ENCODE results near the gene SNX33.
"Not testable (repeated sequence)": the region's sequence is repeated elsewhere in the genome, so short reads cannot be mapped to it uniquely, and the experiment has no call there.

Gene SNX33

DNA sequence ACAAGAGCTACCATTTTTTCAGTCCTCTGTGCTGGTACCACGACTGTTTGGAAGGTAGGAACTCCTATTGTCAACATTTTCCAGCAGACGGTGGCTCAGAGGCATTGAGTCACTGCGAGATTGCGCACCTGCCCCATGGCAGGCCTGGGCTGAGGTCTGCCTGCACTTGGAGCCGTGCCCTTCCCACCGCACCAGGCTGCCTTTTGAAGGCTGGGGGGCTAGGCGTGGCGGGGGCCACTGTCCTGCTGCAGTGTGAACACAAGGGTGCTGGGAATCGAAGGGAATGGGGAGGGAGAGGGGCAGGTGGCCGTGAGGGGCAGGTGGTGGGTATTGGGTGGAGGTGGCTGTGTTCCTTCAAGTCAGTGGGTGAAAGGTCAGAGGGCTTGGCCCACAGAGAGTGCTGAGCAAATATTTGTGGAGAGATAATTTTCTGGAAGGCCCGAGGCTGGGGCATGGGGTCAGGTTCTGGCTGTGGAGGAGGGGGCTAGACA, 16.3 kb downstream of the SNX33 start:
- DNase-seq = no peak

DNA sequence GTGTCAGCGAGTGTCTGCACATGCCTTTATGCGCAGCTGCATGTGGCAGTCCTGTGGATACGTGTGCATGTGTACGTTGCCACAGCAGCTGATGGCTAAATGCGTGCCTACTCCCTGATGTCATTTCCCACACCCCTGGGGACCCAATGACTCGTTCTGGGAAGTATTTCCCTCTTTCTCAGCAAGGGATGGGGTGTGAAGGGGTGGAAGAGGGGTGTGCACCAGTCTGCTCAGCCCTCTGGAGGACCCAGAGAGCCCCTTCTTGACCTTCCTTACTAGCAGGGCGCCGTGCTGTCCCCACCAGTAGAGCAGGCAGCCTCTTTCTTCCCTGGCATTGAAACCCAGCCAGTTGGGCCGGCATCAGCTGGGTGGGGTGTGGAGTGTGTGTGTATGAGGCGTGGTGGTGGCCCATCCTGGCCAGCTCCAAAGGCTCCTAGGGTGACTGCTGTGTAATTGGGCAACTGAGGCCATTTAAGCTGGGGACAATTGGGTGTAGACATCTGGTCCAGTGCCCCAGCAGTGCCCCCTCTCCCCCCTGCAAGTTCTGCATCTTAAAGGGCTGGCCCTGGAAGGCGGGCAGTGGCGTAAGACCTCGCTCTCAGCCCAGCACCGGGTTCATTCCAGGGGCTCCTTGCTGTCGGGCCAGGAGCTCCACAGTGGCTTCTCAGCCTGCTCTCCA, 19.2 kb downstream of the SNX33 start:
- DNase-seq = no peak

DNA sequence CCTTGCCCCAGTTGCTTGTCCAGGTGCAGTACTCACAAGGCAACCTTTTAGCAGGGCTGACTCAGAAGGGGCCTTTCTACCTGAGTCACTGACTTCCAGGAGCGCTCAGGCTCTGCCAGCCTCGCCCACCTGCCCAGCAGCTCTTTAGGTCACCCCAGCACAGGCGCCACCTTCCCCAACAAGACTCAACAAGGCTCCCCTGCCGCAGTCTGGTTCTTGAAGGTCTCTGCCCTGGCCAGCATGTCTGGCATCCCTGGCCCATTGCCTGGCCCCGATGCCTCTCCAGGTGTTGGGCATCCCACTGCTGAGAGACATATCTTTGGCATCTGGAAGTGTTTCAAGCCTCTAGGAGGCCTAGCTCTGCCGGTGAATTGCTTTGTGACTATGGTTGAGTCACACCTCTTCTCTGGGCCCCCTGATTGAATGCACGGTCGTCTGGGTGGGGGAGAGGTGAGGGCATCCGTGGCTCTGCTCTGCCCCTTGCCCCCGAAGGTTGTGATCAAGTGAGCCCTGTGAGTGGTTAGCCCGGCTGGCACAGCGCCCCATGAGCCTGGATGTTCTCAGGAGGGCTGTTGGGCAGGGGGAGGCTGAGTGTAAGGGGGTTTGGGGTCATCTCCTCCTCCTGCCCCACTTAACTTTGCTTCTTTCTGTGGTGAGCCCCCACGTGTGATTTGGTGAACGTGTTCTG, 21.6 kb downstream of the SNX33 start:
- no peak for DNase-seq

DNA sequence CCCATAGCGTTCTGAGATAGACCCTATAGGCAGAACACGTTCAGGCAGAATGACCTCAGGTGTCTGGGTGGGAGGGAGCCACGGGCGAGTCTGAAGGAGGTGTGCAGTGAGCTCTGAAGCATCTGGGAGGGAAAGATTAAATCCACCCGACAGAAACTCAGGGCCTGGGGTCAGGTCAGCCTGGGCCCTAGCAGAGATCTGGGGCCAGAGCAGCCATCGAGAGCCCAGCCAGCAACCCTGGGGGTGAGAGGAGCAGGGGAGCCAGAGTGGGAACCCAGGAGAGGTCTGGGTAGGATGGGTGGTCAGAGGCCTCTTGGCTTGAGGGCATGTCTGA, 22.1 kb downstream of the SNX33 start:
- DNase-seq = no peak

DNA sequence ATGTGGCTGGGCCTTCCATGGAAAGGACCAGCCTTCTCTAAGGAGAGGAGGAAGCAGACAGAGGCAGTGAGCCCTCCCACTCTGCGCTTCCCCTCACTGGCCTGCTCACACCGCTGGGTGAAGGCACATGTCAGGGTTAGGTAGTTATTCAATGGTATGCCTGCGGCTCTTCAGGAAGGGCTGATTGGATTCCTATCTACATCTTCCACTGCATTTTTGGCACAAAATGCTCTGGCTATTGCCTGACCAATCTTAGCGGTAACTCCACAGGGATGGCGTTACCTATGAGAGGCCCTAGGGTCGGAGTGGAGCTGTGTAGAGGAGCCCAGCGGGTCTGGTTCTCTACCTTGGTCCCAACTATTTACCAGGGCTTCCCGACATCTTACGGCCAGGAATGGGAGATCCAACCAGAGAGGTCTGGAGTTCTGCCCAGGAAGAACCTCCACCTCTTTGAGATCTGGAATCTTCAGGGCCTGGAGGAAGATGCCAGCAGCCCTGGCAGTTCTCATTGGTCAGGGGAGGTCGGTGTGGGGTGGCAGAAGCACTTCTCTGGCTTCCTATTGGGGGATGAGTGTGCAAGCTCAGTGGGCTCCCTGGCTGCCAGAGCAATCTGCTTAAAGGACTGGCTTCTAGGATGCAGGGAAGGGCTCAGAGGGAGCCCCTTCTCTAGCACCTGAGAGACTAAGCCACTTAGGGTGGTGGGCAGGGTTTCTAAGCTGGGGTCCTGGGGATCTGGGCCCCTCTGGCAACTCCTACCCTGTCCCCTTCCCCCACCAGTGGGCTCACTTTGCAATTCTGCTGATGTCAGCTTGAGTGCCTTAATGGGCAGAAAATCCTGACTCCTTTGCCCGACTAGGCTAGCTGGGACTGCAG, 24.3 kb downstream of the SNX33 start:
- DNase-seq = no peak

DNA sequence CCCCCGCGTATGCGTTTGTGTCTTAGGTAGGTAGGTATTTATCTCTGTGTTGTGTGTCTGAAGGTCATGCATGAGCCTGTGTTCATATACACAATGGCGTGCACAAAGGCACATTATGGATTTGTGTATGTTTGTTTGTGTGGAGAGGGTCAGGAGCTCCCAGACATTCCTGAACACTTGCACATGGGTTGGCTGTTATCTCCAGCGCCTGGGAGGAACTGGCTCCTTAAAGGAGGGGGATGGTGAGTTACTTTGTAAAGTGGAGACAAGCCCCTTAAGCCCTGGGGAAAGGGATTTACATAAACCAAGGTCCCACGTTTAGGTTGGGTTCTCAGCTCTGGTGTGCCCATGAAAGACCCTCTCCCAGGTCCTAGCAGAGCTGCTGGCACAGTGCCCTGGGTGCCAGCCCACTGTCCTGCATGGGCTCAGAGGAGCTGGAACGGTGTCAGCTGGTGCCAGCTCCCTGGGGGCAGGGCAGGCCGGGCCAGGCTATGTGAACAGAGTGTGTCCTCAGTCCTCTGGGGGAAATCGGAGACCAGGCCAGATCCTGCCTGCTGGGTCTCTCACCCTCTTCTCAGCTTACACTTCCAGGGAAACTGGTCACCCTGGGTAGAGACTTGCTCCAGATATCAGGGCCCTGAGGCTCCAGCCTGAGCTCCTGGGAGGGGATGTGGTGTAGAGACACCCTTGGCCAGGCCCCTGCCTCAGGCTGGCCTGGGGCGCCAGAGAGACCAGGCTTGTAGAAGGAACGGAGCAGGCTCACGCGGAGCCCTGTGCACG, 25.1 kb downstream of the SNX33 start:
- DNase-seq = no peak

DNA sequence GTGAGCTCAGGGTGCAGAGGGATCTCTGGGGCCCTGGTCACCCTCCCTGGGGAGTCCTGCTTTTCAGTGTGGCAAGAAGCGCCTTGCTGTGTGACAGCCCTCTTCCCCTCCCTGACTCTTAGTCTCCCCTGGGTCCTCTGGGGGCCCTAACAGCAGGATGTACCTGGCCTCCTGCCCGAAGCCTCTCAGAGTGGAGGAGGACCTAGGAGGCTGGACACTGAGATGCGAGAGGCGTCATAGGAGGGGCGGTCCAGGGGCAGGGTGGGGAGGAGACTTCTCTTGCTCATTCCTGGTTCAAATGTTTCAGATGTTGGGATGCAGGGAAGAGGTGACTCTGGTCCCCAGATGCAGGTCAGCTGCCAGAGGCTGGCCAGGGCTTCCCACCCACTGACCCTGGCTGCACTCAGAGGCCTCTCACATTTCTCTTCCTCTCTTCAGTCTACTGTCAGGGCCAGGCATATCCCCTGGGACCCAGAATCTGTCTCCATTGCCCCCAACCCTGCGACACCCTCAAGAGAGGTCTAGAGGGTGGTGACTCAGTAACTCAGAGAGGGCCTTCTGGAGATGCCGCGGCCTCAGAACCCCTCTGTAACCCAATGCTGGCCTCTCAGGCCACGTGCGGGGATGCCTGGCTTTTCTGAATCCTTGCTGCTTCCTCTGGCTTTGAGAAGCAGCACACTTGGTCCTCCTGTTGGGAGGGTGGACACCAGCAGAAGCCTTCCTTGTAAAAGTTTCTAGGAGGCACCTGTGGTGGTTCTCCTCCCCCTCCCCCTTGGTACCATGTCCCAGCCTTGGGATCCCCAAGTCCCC, 25.9 kb downstream of the SNX33 start:
- no peak for DNase-seq

DNA sequence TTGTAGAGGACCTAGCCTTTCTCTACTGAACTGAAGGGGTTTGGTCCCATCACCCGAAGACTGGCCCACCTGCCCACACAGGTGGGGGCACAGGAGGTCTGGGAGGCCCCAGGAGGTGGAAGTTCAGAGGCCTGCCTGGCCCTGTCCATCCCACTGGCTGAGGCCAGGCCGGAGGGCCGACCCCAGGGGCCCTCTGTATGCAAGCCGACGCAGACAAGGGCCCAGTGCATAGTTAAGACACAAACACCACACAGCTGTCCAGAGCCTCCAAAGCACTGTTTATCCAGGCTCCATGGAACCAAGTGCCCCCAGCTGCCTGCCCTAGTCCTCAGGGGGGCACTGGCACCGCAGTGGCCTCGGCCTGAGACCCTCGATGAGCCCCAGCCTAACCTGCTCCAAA, 26.7 kb downstream of the SNX33 start:
- DNase-seq = no peak

DNA sequence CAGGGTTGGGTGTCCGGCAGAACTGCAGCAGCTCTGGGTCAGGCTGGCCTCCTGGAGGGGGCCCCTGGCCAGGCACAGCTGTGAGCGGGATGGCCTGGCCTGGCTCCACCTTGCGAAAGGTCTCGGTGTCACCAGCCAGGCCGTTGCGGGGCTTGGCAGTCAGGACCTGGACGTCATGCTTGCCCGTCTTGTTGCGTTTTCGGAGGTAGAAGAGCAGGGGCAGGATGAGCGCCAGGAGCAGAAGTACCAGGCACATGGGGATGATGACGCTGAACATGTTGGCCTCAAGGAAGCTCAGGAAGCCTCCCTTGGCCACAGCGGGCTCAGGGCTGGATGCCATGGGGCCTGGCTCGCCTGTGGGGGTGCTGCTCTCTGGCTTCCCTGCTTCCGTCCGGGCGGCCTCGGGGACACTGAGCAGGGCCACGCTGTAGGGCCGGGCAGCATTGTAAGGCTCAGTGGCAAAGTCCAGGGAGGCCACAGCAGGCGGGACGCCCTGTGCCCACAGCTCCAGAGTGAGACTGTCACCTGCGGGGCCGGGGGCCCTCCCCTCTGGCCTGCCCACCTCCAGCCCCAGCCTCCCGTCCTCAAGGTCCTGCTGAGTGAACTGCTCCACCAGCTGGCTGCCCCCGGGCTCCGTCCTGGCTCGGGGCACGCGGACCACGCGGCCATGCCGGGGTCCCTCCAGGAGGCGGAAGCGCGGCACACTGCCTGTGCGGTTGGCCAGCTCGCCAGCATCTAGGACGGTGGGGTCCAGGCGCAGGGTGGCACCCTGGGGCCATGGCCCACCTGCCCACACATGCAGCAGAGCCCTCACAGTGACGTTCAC, 28.1 kb downstream of the SNX33 start:
- DNase-seq = no peak

DNA sequence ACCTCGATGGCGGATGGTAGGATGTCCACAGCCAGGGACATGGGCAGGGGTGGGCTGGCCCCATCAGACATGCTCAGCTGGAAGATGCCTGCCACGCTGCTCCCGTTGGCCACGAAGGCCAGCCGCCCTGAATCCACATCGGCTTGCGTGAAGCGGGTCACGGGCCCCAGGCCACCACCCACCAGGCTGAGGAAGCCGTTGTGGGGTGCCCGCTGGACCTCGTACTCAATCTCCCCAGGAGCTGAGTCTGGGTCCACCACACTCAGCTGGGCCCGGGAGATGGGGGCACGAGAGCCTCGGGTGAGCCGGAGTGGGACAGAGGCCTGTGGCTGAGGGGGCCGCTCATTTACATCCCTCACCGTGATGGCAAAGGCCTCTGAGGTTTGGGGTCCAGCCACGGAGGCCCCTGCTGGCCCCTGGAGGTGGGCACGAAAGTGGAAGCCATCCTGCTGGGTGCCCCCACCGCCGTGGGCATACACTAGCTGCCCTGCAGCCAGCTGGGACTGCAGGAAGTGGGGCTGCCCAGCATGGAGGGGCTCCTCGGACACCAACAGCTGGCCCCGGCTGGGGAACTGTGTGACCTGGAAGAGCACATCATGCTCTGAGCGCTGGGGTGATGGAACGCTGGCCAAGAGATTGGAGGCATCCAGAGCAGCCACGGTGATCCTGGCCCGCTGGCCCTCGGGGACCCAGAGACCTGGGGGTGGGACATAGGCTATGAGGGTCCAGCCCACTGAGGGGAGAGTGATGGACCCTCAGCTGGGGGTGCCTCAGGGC, 29.2 kb downstream of the SNX33 start:
- DNase-seq = no peak

DNA sequence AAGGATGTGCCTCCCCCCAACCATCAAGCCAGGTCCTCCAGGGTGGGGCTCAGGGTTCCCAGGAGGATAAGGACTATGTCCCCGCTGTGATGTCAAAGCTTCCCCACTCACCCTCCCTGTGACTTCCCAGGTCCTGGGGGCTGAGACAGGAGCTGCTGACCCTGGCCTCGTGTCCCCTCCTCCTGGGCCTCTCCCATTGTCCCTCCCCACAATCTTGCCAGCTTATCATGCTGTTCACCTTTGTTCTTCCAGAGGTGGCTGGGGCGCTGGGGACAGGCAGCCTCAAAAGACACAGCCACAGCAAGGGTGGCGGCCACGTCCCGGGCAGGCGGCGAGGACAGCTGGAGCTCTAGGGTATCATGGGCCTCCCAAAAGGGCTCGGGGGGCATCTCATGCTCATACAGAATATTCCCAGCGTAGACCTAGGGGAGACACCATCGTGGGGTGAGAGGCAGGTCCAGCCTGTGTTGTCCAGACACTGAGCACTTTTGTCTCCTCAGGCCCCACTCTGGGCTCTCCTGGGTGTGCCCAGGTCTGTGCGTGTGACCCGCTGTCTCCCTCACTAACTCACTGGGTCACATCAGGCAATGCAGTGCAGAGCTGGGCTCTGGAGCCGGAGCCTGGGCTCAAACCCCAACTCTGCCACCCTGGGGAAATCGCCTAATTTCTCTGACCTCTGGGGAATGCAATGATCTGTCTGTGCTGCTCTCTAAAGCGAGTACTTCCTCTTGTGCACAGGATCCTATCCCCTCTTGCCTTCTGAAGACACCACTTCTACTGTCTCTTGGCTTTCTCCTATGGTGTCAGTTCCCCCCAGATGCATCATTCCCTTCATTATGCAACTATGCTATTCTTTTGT, 30.0 kb downstream of the SNX33 start:
- no peak for DNase-seq

DNA sequence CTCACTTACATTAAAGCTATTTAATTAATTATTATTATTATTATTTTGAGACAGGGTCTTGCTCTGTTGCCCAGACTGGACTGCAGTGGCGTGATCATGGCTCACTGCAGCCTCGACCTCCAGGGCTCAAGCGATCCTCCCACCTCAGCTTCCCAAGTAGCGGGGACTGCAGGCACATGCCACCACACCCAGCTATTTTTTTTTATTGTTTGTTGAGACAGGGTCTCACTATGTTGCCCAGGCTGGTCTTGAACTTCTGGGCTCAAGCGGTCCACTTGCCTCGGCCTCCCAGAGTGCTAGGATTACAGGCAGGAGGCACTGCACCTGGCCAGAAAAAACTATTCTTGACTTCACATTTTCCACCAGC, 30.6 kb downstream of the SNX33 start:
- not testable (repeated sequence) for DNase-seq

DNA sequence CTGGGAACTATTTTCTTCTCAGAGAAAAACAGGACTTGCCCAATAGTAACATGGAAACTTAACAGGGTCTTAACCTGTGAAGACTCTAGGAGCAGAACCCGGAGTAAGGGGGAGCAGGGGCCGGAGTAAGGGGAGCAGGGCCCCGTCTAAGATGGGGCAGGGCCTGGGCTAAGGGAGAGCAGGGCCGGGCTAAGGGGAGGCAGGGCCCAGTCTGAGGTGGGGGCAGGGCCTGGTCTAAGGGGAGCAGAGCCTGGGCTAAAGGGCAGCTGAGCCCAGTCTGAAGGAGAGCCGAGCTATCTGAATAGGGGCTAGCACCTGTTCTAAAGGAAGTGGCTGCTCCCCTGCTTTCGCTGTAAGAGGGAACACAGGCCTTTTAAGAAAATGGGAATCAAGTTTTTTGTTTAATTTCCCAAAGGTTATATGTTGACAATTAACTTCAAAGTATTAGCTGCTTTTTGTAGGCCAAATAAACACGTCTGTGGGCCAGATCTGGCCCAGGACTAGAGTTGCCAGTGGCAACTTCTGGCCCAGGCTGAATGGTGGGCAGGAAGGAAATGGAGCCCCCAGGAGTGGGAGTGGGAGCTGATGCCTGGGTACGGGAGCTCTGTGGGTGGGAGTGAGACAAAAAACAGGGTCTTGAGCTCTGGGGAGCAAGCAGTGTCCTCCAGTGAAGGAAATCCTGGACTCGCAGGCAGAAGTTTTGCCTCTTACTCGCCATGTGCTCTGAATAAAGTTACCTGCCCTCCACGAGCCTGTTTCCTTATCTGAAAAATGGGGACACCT, 32.5 kb downstream of the SNX33 start:
- no peak for DNase-seq

DNA sequence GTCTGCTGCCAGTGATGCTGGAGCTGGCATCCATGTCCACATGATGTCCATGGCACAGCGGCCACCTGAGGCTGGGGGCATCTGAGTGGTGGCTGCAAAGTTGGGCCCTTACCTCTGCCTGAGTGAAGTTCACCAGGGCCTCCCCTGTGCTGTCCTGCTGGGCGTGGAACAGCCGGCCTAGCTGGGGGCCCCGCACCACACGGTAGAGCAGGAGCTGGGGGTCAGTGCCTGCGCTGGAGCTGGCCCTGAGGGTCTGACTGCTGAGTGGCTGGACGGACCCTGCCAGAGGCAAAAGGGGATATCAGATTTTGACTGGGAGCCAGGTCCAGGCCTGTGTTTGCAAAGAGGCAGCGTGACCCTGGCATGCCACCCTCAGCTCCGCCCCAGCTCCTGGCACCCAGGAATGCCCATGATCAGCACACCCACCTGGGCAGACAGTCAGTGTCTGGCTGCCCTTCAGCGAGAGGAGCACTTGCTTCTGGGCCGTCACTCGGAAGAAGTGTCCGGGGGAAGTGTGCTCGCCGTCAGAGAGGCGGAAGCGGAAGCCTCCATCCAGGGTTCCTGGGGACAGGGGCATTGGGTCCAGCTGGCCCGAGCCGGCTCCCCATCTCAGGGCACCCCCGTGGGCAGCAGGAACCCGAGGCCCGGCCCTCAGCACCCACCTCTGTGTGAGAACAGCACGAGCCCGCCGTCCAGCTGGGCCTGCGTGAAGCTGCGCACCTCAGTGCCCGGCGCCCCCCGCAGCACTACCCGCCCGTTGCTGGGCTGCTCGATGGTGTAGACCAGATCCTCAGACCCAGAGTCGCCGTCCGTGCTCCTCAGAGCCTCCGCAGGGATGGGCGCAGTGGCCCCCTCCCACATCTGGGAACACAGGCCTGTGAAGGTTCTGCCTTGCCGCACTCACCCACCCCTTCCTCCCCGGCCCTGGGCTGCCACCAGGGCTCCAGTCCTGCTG, 34.7 kb downstream of the SNX33 start:
- no peak for DNase-seq

DNA sequence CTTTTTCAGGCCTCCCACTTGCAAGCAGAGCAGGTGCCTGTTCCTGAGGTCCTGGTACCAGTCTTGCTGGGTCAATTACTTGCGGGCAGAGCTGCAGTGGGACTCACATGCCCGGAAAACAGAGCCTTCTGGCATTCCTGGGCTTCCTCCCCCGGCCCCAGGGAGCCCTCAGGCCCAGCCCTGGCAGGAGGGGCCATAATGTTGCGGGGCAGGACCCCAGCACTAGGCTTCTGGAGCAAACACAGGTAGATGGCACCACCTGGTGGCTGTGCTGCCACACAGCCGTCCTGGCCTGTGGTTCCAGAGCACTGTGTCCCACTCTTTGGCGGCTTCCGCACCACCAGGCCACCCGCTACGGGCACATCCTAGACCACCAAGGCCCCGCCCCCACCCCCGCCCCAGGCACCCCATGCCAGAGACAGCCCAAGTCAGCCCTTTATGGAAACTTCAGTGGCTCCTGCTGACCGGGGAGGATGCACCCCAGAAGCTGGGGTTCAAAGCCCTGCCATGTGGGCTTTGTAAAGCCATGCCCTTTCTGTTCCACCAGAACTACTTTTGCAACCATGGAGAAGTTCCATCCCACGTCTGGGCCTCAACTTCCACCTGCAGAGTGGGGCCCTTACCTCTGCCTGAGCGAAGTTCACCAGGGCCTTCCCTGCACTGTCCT, 36.1 kb downstream of the SNX33 start:
- DNase-seq = peak in 4 of 5 experiments; percentile 43 to 63 (median 52)

DNA sequence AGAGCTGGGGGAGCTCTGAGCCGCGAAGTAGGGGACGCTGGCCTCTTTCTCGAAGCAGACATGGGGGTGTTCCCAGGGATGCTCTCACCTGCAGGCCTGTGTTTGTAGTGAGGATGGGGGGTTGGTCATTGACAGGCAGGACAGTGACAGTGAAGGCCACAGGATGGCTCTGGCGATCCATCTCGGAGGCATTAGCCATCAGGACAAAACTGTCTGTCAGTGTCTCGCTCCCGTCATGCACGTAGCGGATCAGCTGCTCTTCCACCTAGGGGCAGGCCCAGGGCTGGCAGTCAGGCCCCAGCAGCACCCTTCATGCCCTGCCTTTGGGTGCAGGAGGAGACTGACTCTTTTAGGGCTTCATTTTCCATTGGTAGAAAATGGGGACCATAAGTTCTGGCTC, 36.9 kb downstream of the SNX33 start:
- DNase-seq = no peak

DNA sequence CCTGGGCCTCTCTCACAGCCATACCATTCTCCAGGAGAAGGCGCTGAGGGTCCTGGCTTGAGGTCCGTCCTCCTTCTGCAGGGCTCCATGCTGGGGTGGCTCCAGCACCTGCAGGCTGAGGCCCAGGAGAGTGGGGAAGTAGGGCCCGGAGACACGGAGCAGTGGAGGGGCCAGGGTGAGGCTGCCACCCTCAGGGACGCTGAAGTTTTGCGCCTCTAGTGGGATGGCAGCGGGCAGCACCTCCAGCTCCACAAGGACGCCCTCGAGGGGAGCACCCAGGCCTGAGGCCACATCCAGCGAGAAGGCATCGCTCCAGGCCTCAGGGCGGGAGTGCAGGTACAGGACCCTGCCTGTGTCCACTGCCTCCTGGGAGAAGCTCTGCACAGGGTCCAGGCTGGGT, 37.5 kb downstream of the SNX33 start:
- no peak for DNase-seq

Data from T-helper 2 cell (primary cell).